SK-N-SH (cell line): Measurements from ENCODE around the gene FOXK1. TPM values are rescaled to one million over a fixed set of nuclear protein-coding genes. Genes with fewer than 3 reads are reported as not detected.

Source experiments
- CTCF ChIA-PET: fragments of 300-600, 350-600 bp; formaldehyde crosslinking; extraction: SDS; loops from one replicate; lab custom pipeline; 2021; lab: Yijun Ruan, JAX
- POLR2A ChIA-PET: fragments of 350-600 bp; sonication (Branson Sonifier 250); formaldehyde crosslinking; extraction: SDS; loops from one replicate; lab custom pipeline; 2020; ENCODE audit warnings: antibody characterized with exemption, inconsistent platforms; lab: Yijun Ruan, JAX
- DNase-seq: peaks from one replicate; pipeline ENCODE4 v3.0.0; 2012
- H2AFZ ChIP-seq: fragments of 200-600 bp; sonication (generic); 2 replicates; pipeline ENCODE4 v1.8.1; 2016; ENCODE audit warnings: antibody characterized with exemption, mild to moderate bottlenecking, low read depth
- H3F3A ChIP-seq: fragments of 200-600 bp; sonication (generic); replicated peaks from 2 replicates; pipeline ENCODE3; 2016; ENCODE audit warnings: antibody characterized with exemption, mild to moderate bottlenecking; ENCODE audit not compliant: insufficient read depth
- H3K27ac ChIP-seq, 2 experiments: fragments of 200-500 bp in 1 of 2; fragments of 200-600 bp in 1 of 2; sonication (Bioruptor generic) in 1 of 2; sonication (generic), shearing (Covaris generic) in 1 of 2; 2 replicates each; pipeline versions ENCODE4 v1.5.1 to v1.6.1; 2014 to 2016; ENCODE audit warnings: low read depth in 2 of 2, inconsistent platforms in 1 of 2, low read length in 1 of 2, mild to moderate bottlenecking in 1 of 2, mixed read lengths in 1 of 2
- H3K27me3 ChIP-seq: fragments of 200-600 bp; sonication (generic), shearing (Covaris generic); 2 replicates; pipeline ENCODE4 v1.6.1; 2016; ENCODE audit warnings: mixed run types; ENCODE audit not compliant: insufficient read depth
- H3K36me3 ChIP-seq, 2 experiments: fragments of 200-500 bp in 1 of 2; fragments of 200-600 bp in 1 of 2; sonication (Bioruptor generic) in 1 of 2; sonication (generic) in 1 of 2; replicated peaks in 1 of 2; 2 replicates each; pipeline versions ENCODE3 to v1.5.1; 2014 to 2016; ENCODE audit warnings: low read length in 1 of 2, mild to moderate bottlenecking in 1 of 2; ENCODE audit not compliant: insufficient read depth in 2 of 2, control insufficient read depth in 1 of 2
- H3K4me1 ChIP-seq, 2 experiments: fragments of 200-500 bp in 1 of 2; fragments of 200-600 bp in 1 of 2; sonication (Bioruptor generic) in 1 of 2; sonication (generic), shearing (Covaris generic) in 1 of 2; 2 replicates each; pipeline versions ENCODE4 v1.5.1 to v1.6.1; 2014 to 2016; ENCODE audit warnings: low read depth in 1 of 2, low read length in 1 of 2, mixed run types in 1 of 2; ENCODE audit not compliant: insufficient read depth in 2 of 2, control insufficient read depth in 1 of 2
- H3K4me2 ChIP-seq: fragments of 200-600 bp; sonication (generic), shearing (Covaris generic); 2 replicates; pipeline ENCODE4 v1.6.1; 2017; ENCODE audit warnings: mixed run types
- H3K4me3 ChIP-seq, 2 experiments: fragments of 200-500 bp in 1 of 2; fragments of 200-600 bp in 1 of 2; sonication (Bioruptor generic) in 1 of 2; sonication (generic), shearing (Covaris generic) in 1 of 2; 2 replicates each; pipeline versions ENCODE4 v1.5.1 to v1.8.1; 2014 to 2016; ENCODE audit warnings: low read depth in 2 of 2, inconsistent platforms in 1 of 2, low read length in 1 of 2, mild to moderate bottlenecking in 1 of 2, mixed read lengths in 1 of 2, moderate library complexity in 1 of 2
- H3K79me2 ChIP-seq: fragments of 200-600 bp; sonication (generic); 2 replicates; pipeline ENCODE4 v1.8.1; 2017; ENCODE audit warnings: mild to moderate bottlenecking; ENCODE audit not compliant: insufficient read depth
- H3K9ac ChIP-seq: fragments of 200-600 bp; sonication (generic); 2 replicates; pipeline ENCODE4 v1.6.1; 2017; ENCODE audit warnings: mixed run types
- H3K9me2 ChIP-seq: fragments of 200-600 bp; sonication (generic); 2 replicates; pipeline ENCODE4 v1.6.1; 2017; ENCODE audit warnings: mixed run types
- H3K9me3 ChIP-seq: fragments of 200-600 bp; sonication (generic); 2 replicates; pipeline ENCODE4 v1.6.1; 2017; ENCODE audit warnings: mixed run types, mild to moderate bottlenecking, moderate library complexity
- H4K20me1 ChIP-seq: fragments of 200-600 bp; sonication (generic); 2 replicates; pipeline ENCODE4 v1.6.1; 2017; ENCODE audit warnings: mild to moderate bottlenecking, mixed run types; ENCODE audit not compliant: insufficient read depth
- CHD2 ChIP-seq: fragments of 150-350 bp; IDR thresholded peaks from 2 replicates; pipeline ENCODE4 v1.6.1; 2018; ENCODE audit warnings: low read length; ENCODE audit not compliant: partially characterized antibody
- EZH2phosphoT487 ChIP-seq: fragments of 200-600 bp; sonication (generic); IDR thresholded peaks from 2 replicates; pipeline ENCODE4 v1.6.1; 2017; ENCODE audit warnings: low read depth, mixed run types, mild to moderate bottlenecking, antibody characterized with exemption, moderate library complexity, borderline replicate concordance
- FOSL2 ChIP-seq: IDR thresholded peaks from 2 replicates; pipeline ENCODE4 v1.4.0; 2012; ENCODE audit warnings: low read depth, mild to moderate bottlenecking, moderate library complexity, borderline replicate concordance
- GABPA ChIP-seq: IDR thresholded peaks from 2 replicates; pipeline ENCODE4 v1.4.0; 2012; ENCODE audit warnings: low read depth, mild to moderate bottlenecking
- GATA2 ChIP-seq: sonication (generic); formaldehyde crosslinking; IDR thresholded peaks from 2 replicates; pipeline ENCODE4 v1.5.0; 2020; ENCODE audit warnings: mild to moderate bottlenecking, missing genetic modification reagents
- JUND ChIP-seq: IDR thresholded peaks from 2 replicates; pipeline ENCODE4 v1.4.0; 2012
- NFIC ChIP-seq: IDR thresholded peaks from 2 replicates; pipeline ENCODE4 v1.4.0; 2012; ENCODE audit warnings: borderline replicate concordance
- NRF1 ChIP-seq: IDR thresholded peaks from 2 replicates; pipeline ENCODE4 v1.6.1; 2012; ENCODE audit warnings: low read depth, mild to moderate bottlenecking, low read length
- POLR2AphosphoS5 ChIP-seq: IDR thresholded peaks from 2 replicates; pipeline ENCODE4 v1.6.1; 2012; ENCODE audit warnings: low read depth, low read length
- RFX5 ChIP-seq: IDR thresholded peaks from 2 replicates; pipeline ENCODE4 v1.6.1; 2012; ENCODE audit warnings: mild to moderate bottlenecking, improper control_type of control experiment, low read length
- SIN3A ChIP-seq: IDR thresholded peaks from 2 replicates; pipeline ENCODE4 v1.6.1; 2012; ENCODE audit warnings: low read depth, mild to moderate bottlenecking, low read length, moderate library complexity, borderline replicate concordance
- TAF1 ChIP-seq: IDR thresholded peaks from 2 replicates; pipeline ENCODE4 v1.6.1; 2012; ENCODE audit warnings: low read depth, mild to moderate bottlenecking, low read length, moderate library complexity, borderline replicate concordance
- WGBS: methylation state at CpG from one replicate; pipeline ENCODE4 v1.1.6; 2017; ENCODE audit warnings: low lambda C conversion rate; 5-methylcytosine and 5-hydroxymethylcytosine counted together
- polyA plus RNA-seq, 3 experiments: library from polyadenylated mRNA; depleted of rRNA; stranded (reverse); fragments of >200 nt; gene quantifications; 2 replicates each; pipeline ENCODE4 v1.2.3, GENCODE V29; 2012
- TF ChIP-seq, protein P1 (sequence below): IDR thresholded peaks from 2 replicates; pipeline ENCODE4 v1.4.0; 2012; ENCODE audit warnings: low read depth
- TF ChIP-seq, protein P2 (sequence below): fragments of 150-350 bp; IDR thresholded peaks from 2 replicates; pipeline ENCODE4 v1.6.1; 2016; ENCODE audit warnings: mild to moderate bottlenecking, low read depth, low read length
- TF ChIP-seq, protein P3 (sequence below): IDR thresholded peaks from 2 replicates; pipeline ENCODE4 v1.4.0; 2012; ENCODE audit warnings: low read depth, borderline replicate concordance
- TF ChIP-seq, protein P4 (sequence below): IDR thresholded peaks from 2 replicates; pipeline ENCODE4 v1.6.1; 2012; ENCODE audit warnings: mild to moderate bottlenecking, low read depth, low read length, moderate library complexity

Gene FOXK1
- polyA plus RNA-seq, 1 of the 3 experiments (the other 2 are of a cell fraction) = 4.7 TPM

DNA sequence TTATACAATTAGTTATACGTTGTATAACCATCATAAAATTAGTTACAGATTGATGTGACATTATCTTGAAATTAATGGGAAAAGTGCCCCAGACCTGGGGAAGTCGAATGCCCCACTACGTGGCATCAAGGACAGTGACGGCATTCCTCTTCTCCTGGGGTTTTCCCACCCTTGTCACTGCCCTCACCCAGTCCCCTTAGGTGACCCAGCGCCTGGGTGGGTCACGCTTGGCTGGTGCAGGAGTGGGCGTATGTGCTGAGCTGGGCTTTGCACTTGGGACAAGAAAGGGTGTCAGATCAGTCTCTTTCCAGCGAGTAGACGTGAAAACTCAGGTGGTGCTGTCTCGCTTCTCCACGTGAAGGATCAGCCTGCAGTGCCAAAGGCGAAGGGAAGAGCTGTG is 7.6 kb downstream of the FOXK1 start:
- no peaks in the 10 kb centered on the region for H3K9me3 ChIP-seq
- H3K4me1 ChIP-seq = peaks cover 3 to 9% of the 10 kb centered on the region in 2 experiments; a peak in 2 of 4 replicates
- H3K79me2 ChIP-seq = peaks cover 100% of the 10 kb centered on the region
- H3K4me3 ChIP-seq = no peak overlapping the region
- DNase-seq = no peak
- no peak overlapping the region for H2AFZ ChIP-seq
- 87% methylated on average over 12 of the region's 12 CpGs for WGBS
- peaks cover 70% of the 10 kb centered on the region for H4K20me1 ChIP-seq
- TF ChIP-seq JUND (no peak), POLR2AphosphoS5 (no peak), CHD2 (no peak), SIN3A (no peak), EZH2phosphoT487 (no peak), NFIC (no peak), GATA2 (CRISPR knock-in tag) (no peak), TAF1 (no peak), NRF1 (no peak), GABPA (no peak), FOSL2 (no peak), RFX5 (no peak)
- TF ChIP-seq, protein P1, sequence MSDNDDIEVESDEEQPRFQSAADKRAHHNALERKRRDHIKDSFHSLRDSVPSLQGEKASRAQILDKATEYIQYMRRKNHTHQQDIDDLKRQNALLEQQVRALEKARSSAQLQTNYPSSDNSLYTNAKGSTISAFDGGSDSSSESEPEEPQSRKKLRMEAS = no peak
- TF ChIP-seq, protein P2, sequence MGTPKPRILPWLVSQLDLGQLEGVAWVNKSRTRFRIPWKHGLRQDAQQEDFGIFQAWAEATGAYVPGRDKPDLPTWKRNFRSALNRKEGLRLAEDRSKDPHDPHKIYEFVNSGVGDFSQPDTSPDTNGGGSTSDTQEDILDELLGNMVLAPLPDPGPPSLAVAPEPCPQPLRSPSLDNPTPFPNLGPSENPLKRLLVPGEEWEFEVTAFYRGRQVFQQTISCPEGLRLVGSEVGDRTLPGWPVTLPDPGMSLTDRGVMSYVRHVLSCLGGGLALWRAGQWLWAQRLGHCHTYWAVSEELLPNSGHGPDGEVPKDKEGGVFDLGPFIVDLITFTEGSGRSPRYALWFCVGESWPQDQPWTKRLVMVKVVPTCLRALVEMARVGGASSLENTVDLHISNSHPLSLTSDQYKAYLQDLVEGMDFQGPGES = no peak
- TF ChIP-seq, protein P3, sequence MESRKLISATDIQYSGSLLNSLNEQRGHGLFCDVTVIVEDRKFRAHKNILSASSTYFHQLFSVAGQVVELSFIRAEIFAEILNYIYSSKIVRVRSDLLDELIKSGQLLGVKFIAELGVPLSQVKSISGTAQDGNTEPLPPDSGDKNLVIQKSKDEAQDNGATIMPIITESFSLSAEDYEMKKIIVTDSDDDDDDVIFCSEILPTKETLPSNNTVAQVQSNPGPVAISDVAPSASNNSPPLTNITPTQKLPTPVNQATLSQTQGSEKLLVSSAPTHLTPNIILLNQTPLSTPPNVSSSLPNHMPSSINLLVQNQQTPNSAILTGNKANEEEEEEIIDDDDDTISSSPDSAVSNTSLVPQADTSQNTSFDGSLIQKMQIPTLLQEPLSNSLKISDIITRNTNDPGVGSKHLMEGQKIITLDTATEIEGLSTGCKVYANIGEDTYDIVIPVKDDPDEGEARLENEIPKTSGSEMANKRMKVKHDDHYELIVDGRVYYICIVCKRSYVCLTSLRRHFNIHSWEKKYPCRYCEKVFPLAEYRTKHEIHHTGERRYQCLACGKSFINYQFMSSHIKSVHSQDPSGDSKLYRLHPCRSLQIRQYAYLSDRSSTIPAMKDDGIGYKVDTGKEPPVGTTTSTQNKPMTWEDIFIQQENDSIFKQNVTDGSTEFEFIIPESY = no peak
- TF ChIP-seq, protein P4, sequence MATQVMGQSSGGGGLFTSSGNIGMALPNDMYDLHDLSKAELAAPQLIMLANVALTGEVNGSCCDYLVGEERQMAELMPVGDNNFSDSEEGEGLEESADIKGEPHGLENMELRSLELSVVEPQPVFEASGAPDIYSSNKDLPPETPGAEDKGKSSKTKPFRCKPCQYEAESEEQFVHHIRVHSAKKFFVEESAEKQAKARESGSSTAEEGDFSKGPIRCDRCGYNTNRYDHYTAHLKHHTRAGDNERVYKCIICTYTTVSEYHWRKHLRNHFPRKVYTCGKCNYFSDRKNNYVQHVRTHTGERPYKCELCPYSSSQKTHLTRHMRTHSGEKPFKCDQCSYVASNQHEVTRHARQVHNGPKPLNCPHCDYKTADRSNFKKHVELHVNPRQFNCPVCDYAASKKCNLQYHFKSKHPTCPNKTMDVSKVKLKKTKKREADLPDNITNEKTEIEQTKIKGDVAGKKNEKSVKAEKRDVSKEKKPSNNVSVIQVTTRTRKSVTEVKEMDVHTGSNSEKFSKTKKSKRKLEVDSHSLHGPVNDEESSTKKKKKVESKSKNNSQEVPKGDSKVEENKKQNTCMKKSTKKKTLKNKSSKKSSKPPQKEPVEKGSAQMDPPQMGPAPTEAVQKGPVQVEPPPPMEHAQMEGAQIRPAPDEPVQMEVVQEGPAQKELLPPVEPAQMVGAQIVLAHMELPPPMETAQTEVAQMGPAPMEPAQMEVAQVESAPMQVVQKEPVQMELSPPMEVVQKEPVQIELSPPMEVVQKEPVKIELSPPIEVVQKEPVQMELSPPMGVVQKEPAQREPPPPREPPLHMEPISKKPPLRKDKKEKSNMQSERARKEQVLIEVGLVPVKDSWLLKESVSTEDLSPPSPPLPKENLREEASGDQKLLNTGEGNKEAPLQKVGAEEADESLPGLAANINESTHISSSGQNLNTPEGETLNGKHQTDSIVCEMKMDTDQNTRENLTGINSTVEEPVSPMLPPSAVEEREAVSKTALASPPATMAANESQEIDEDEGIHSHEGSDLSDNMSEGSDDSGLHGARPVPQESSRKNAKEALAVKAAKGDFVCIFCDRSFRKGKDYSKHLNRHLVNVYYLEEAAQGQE = no peak
- TF ChIP-seq, all 33 proteins: peak for 0
- CTCF ChIA-PET = no interaction called here
- H3F3A ChIP-seq = peaks cover 14% of the 10 kb centered on the region
- peaks cover 0 to 4% of the 10 kb centered on the region in 2 experiments for H3K36me3 ChIP-seq
- no peak overlapping the region for H3K4me2 ChIP-seq
- no peak overlapping the region for H3K9ac ChIP-seq
- no peak overlapping the region for H3K27ac ChIP-seq
- no peaks in the 10 kb centered on the region for H3K27me3 ChIP-seq
- POLR2A ChIA-PET = interaction anchor here (1.0 kb wide), 1 partner anchor 48 kb away, joined by 3 read pairs; no protein-coding TSS in a partner anchor
- no peaks in the 10 kb centered on the region for H3K9me2 ChIP-seq
